ENCODE results near the gene DGAT2. TPM values are rescaled to one million over a fixed set of nuclear protein-coding genes. Genes with fewer than 3 reads are reported as not detected.

The DGAT2 gene
- polyA plus RNA-seq, 1 donor from 2014 or later: 2.7 TPM

DNA sequence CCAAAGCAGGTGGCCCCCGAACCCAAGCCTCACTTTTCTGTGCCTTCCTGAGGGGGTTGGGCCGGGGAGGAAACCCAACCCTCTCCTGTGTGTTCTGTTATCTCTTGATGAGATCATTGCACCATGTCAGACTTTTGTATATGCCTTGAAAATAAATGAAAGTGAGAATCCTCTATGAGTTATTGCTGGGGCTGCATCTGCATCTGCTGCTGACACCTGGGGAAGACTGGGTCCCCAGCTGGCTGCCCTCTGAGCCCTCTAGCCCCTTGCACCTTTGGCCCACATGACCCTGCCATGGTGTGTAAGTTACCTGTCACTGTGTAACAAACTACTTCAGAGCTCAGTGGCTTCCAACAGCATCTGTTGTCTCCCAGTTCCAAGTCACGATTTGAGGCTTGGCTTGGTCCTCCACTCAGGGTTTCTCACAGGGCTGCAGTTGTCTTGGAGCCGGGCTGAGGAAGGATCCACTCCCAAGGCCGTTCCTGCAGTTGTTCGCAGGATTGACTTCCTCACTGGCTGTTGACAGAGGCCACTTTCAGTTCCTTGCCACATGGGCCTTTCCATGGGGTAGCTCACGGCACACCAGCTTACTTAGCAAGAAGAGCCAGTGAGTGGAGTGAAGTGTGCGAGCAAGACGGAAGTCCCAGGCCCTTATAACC is 32.9 kb downstream of the DGAT2 start:
- TF ChIP-seq RAD21 (conservative IDR thresholded peaks at IDR 0.05): no peak
- TF ChIP-seq, protein P1, sequence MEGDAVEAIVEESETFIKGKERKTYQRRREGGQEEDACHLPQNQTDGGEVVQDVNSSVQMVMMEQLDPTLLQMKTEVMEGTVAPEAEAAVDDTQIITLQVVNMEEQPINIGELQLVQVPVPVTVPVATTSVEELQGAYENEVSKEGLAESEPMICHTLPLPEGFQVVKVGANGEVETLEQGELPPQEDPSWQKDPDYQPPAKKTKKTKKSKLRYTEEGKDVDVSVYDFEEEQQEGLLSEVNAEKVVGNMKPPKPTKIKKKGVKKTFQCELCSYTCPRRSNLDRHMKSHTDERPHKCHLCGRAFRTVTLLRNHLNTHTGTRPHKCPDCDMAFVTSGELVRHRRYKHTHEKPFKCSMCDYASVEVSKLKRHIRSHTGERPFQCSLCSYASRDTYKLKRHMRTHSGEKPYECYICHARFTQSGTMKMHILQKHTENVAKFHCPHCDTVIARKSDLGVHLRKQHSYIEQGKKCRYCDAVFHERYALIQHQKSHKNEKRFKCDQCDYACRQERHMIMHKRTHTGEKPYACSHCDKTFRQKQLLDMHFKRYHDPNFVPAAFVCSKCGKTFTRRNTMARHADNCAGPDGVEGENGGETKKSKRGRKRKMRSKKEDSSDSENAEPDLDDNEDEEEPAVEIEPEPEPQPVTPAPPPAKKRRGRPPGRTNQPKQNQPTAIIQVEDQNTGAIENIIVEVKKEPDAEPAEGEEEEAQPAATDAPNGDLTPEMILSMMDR (IDR thresholded peaks at IDR 0.05; ENCODE audit: poor library complexity, severe bottlenecking): no peak
- no peak overlapping the region for H3K9ac ChIP-seq (ENCODE audit: low read length)
- no peaks in the 10 kb centered on the region for H3K9me2 ChIP-seq (ENCODE audit: insufficient read depth, low read length)
- no peaks in the 10 kb centered on the region for H3K27me3 ChIP-seq (ENCODE audit: insufficient read depth, low read depth, low read length)
- H3K9me3 ChIP-seq (ENCODE audit: low read length): no peaks in the 10 kb centered on the region
- H3K4me2 ChIP-seq (ENCODE audit: low read length): no peak overlapping the region
- H3K4me3 ChIP-seq (ENCODE audit: low read length): no peak overlapping the region
- H4K20me1 ChIP-seq (ENCODE audit: insufficient read depth): no peaks in the 10 kb centered on the region
- no peaks in the 10 kb centered on the region for H3F3A ChIP-seq (ENCODE audit: insufficient read depth, low read length, poor library complexity, severe bottlenecking)
- no peaks in the 10 kb centered on the region for H3K36me3 ChIP-seq (ENCODE audit: insufficient read depth, low read length)
- no peak overlapping the region for H3K27ac ChIP-seq (ENCODE audit: low read length)
- no peak overlapping the region for H2AFZ ChIP-seq (ENCODE audit: low read depth, low read length)
- H3K79me2 ChIP-seq (replicated peaks; ENCODE audit: insufficient read depth, low read length): no peaks in the 10 kb centered on the region

DNA sequence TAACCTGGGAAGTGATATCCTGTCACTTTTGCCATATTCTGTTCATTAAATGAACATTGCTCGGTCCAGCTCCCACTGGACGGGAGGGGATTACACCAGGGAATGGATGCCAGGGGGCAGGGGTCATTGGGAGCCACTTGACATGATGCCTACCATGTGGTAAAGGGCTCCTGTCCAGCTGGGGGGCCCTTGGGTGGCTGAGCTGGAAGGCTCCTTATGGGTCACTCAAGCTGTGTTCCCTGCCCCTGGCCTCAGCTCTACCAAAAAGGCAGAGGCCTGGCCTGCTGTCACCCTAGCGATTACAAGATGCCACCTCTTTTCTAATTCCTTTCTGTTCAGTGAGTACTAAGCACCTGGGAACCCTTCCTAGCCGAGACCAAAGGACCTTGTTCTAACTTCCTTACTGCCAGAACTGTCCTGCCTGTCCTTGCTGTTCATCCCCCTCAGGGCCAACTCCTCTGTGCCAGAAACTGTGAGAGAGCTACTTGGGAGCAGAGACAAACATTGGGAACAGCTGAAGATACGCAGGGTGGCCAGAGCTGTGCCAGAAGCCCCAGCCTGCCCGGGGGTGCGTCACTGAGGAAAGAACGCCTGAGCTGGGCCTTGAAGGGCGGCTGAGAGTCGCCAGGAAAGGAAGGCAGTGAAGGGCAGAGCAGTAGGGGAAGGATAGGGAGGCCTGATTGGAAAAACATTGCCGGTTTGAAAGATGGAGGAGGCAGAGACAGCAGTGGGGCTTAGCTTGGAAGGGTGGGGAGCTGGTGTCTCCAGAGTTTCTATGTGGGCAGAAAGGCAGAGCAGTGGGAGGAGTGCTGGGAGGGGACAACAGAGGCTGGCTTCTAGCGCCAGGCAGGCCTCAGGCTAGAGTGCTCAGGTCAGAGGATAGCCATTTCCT is 33.7 kb downstream of the DGAT2 start:
- no peak overlapping the region for H3K4me2 ChIP-seq (ENCODE audit: low read length)
- H4K20me1 ChIP-seq (ENCODE audit: insufficient read depth): no peaks in the 10 kb centered on the region

More for the DNA sequence above, 33.7 kb downstream of the DGAT2 start:
- Histone ChIP-seq H3K27ac (ENCODE audit: low read length) (no peak overlapping the region), H3K27me3 (ENCODE audit: insufficient read depth, low read depth, low read length) (no peaks in the 10 kb centered on the region), H3K9me3 (ENCODE audit: low read length) (no peaks in the 10 kb centered on the region), H3K4me3 (ENCODE audit: low read length) (no peak overlapping the region), H3K9me2 (ENCODE audit: insufficient read depth, low read length) (no peaks in the 10 kb centered on the region), H3K9ac (ENCODE audit: low read length) (no peak overlapping the region), H3K36me3 (ENCODE audit: insufficient read depth, low read length) (no peaks in the 10 kb centered on the region), H3F3A (ENCODE audit: insufficient read depth, low read length, poor library complexity, severe bottlenecking) (no peaks in the 10 kb centered on the region), H2AFZ (ENCODE audit: low read depth, low read length) (no peak overlapping the region), H3K79me2 (replicated peaks; ENCODE audit: insufficient read depth, low read length) (no peaks in the 10 kb centered on the region)
- TF ChIP-seq, protein P2, sequence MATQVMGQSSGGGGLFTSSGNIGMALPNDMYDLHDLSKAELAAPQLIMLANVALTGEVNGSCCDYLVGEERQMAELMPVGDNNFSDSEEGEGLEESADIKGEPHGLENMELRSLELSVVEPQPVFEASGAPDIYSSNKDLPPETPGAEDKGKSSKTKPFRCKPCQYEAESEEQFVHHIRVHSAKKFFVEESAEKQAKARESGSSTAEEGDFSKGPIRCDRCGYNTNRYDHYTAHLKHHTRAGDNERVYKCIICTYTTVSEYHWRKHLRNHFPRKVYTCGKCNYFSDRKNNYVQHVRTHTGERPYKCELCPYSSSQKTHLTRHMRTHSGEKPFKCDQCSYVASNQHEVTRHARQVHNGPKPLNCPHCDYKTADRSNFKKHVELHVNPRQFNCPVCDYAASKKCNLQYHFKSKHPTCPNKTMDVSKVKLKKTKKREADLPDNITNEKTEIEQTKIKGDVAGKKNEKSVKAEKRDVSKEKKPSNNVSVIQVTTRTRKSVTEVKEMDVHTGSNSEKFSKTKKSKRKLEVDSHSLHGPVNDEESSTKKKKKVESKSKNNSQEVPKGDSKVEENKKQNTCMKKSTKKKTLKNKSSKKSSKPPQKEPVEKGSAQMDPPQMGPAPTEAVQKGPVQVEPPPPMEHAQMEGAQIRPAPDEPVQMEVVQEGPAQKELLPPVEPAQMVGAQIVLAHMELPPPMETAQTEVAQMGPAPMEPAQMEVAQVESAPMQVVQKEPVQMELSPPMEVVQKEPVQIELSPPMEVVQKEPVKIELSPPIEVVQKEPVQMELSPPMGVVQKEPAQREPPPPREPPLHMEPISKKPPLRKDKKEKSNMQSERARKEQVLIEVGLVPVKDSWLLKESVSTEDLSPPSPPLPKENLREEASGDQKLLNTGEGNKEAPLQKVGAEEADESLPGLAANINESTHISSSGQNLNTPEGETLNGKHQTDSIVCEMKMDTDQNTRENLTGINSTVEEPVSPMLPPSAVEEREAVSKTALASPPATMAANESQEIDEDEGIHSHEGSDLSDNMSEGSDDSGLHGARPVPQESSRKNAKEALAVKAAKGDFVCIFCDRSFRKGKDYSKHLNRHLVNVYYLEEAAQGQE (IDR thresholded peaks at IDR 0.05; ENCODE audit: borderline replicate concordance): no peak
- TF ChIP-seq POLR2AphosphoS5 (IDR thresholded peaks at IDR 0.05) (no peak), EZH2 (IDR thresholded peaks at IDR 0.05; ENCODE audit: borderline replicate concordance, insufficient read depth, low read length, poor library complexity, severe bottlenecking) (no peak), SMC3 (conservative IDR thresholded peaks at IDR 0.05; ENCODE audit: poor library complexity) (no peak), EP300 (conservative IDR thresholded peaks at IDR 0.05; ENCODE audit: poor library complexity, severe bottlenecking) (no peak), RAD21 (conservative IDR thresholded peaks at IDR 0.05) (no peak), MXI1 (conservative IDR thresholded peaks at IDR 0.05; ENCODE audit: poor library complexity, severe bottlenecking) (no peak), TAF1 (IDR thresholded peaks at IDR 0.05; ENCODE audit: low read depth) (no peak)
- TF ChIP-seq, protein P1 (IDR thresholded peaks at IDR 0.05; ENCODE audit: poor library complexity, severe bottlenecking): no peak

Measured in neural cell (in vitro differentiated cells).